Stimulated activated CD4-positive, alpha-beta T cell treated with anti-CD3 and anti-CD28 coated beads, TNF-alpha, amount 100 ng/mL, for 4 hours (primary cell): ENCODE results near the gene GALNS.

Experiments used
- DNase-seq, 3 experiments: peaks; one replicate each; pipeline ENCODE4 v3.0.0-alpha.2; 2020; ENCODE audit warnings: low read depth in 3 of 3

GALNS gene

DNA sequence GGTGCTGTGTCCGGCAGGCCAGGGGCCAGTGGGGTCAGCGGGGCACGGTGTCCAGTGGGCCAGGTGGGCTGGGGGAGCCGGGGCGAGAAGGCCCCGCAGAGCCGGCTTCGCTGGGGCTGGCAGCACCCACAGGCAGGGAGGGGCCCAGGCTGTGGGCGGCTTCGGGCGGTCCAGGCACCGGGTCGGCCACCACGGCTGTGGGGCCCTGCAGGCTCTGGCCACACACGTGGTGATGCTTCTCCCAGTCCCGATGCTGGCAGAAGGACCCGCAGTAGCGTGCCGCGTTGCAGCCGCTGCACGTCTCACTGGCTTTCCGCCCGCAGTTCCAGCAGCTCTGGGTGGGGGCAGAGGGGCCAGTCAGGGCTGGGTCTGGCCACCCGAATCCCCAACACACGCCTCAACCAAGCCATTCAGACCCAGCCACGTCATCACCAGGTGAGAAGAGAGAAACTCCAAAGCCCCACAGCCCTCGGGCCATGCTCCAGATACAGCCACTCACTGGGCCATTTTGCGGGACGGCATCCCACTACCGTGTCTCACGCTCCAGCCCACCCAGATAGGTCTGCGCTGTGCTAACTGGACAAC, 20.3 kb upstream of the GALNS start:
- no peak for DNase-seq

DNA sequence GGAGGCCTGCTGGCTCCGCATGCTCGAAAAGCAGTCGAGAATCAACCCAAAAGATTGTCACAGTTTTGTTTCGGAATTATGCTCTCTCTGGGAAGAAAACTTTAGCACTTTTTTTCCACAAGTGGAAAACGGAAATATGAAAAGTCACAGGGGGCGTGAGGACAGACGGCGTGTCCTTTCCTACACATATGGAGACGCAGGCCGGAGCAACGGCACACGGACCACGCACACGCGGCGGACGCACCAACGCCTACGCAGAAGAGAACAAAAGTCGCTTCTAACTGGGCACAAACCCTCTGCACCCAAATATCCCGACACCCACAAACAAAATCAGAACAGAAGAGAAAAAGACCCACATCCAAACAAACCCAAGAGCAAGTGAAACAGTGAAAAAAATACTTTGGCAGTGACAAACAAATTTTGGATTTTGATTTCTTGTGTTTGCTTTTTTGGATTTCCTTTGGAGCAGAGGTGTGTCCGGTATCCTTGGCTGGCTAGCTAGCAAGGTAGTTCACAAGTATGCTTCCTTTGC, 19.0 kb upstream of the GALNS start:
- no peak for DNase-seq

DNA sequence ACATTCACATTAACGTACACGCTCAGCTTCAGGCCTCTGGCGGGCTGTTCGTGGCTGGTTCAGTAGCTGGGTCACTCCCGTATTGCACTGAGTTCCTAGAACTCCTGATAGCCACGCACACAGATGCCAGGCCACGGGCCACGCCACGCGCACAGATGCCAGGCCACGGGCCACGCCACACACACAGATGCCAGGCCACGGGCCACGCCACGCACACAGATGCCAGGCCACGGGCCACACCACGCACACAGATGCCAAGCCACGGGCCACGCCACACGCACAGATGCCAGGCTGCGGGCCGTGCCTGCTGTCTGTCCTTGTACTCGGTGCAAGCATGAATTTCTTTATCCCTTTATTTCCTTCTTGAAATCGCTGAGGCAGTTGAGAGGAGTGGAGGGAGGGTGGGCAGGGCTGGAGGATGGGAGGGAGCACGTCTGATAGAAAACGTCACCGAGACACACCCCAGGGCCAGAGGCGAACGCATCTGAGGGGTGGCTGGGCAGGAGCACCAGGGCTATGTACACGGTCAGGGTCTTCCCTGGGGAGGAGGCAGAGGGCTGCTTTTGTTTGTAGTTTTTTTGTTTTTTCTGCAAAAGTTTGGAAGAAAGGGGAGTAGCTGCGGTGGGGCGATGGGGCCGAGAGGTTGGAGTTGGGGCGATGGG, 18.3 kb upstream of the GALNS start:
- DNase-seq = no peak

GRCh38 chr16:88872650-88873331, 16.0 kb upstream of the GALNS start:
- no peak for DNase-seq

DNA sequence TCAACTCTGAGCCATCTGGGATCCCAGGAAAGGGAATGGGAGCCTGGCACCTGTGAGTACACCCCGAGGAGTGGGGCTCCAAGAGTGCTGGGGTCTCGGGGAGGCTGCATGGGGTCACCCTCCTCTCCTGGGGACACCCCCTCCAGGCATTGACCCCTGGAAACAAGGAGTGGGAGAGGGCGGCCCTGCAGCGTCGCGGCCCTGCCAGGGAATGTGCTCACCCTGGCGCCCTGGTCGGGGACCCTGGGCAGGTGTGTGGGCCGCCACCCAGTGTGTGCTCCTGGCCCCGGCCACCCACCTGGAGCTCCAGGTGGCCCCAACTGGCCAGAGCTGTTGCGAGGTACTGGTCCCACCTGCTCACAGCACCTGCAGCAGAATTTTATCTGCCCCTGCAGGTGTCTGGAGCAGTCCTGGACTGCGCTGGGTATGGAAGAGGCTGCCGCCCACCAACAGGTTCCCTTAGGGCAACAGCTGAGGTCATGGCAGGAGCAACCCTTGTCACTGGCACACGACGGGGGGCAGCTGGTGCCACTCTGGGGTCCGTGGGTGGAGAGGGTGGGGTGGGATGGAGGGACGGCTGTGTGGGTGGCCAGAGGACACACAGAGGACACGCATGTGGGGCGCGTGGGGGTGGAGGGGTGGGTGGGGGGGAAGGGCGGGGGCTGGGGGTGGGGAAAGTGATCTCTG, 15.1 kb upstream of the GALNS start:
- DNase-seq = no peak

- DNase-seq = no peak
These were observed 14.6 kb upstream of the GALNS start for GRCh38 chr16:88871349-88871702.

DNA sequence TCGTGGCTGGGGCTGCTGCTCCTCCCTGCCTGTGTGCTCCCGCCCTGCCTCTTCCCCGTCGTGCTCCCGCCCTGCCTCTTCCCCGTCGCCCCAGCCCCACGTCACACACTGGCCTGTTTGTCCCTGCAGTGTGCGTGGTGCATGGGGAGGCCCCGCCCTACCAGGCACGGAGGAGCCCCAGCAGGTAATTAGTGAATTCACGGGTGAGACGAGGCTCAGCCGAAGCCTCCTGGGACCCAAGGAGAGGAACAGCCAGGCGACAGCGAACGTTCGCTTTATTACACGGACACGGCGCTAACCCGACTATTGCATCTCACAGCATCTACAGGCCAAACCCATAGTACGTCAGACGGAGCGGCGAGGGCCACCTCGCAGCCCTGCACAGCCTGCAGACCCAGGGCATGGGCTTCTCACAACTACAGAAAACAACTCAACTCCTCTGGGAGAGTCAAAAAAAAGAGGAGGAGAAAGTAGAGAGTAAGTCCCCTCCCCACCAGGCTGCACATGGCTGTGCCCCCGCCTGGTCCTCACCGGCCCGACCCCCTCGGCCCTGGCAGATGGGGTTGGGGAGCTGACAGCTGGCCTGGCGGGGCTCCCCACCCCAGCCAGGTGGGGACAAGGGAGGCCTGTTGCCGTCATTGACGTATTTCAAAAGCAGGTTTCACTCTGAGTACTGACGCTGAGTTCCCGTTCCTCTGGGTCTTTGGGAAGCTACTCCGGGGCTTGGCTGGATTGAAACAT, 14.0 kb upstream of the GALNS start:
- DNase-seq = no peak

DNA sequence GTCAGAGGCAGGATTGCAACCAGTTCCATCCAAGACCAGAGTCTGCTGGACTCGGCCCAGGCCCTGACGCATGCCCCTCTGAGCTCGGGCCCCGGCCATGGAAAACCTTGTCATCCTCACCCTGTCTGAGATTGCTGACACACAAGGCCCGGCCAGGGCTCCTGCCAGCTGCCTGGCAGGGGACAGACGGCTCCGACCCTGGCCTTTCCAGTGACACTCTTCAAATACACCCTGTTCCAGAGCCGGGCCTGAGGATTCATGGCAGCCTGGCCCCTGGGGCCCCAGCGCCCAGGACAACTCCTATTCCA, 12.9 kb upstream of the GALNS start:
- DNase-seq = no peak

- no peak for DNase-seq
These were observed 12.4 kb upstream of the GALNS start for GRCh38 chr16:88868974-88869672.

DNA sequence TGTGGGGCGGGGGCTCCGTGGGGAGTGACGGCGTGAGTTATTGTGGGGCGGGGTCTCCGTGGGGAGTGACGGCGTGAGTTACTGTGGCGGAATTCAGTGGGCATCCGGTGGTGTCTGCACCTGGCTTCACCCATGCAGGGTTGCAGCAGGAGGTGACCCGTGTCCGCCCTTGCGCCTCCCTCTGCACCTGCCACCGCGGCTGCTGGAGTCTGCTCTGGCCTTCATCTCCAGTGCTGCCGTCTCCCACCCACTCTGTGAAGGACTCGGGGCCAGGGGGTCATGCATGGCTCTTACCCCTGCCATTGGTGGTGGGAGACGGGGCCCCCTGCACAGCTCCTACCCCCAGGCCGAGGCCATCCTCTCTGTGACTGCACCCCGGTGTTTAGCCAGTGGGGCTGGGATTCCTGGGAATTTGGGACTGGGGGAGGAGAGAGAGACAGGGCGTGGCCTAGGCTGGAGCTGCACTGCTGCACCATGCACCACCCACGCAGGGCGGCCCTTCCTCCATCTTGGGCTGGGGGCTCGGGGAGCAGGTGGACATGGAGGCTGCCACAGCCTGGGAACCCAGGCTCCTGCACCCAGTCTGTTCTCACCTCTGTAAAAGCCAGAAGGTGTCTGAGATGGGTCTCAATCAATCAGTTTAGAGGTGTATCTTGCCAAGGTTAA, 11.0 kb upstream of the GALNS start:
- no peak for DNase-seq

DNA sequence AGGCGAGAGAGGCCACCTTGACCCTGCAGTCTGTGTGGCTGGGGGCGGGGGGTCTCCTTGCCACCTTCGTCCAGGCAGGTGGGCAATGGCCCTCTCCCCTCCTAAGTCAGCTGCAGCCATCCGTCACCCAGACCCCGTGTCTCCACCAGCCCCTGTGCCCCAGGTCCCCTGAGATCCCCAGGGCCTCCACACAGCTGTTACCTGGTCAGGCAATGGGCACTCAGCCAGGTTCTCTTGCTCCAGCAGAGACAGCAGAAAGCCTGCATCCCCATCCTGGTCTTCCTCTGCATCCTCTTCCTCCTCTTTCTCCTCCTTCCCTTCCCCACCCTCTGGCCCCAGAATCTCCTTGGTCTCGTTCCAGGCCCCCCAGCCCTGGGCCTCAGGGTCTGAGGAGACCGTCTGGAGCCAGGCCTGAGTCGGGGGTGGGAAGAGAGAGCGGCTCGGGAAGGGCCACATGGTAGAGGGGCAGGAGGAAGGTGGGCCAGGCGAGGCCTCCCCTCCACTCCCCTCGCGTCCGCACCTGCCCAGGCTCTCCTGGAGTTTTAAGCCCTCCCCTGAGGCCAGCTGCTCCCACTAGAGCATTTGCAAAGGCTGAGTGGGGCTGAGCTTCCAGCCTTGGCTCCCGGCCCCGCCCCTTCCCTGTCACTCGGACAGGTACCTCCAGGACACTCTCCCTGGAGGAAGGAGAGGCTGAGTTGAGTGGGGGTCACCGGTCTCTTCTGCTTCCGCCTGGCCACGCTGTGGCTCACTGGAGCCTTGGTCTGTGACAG, 9.6 kb upstream of the GALNS start, which contains the start of gene PABPN1L:
TSS of gene PABPN1L (minus strand) at position 510 of the 770 bp plus-strand sequence. CDS start at position 456, 54 bp downstream.
- DNase-seq = no peak

- DNase-seq = no peak
These were observed 9.0 kb upstream of the GALNS start for GRCh38 chr16:88865742-88866141.

DNA sequence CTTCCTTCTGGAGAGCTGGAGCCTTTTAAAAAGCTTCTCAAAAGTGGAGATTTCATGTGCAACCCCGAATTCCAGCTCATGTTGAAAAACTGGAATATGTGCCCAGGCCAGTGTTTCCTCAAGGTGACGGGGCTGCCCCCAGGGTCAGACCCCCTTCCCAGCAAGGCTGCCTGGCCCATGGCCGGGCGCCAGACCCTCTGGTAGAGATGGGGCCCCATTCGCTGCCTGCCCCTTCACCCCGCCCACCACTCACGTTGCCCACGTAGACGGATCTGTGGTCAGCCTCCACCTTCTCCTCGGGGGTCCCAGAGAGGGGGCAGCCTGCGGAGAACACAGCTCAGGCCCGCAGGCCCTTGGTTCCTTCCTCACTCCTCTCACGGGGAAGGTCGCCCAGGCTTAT, 8.6 kb upstream of the GALNS start:
- no peak for DNase-seq

DNA sequence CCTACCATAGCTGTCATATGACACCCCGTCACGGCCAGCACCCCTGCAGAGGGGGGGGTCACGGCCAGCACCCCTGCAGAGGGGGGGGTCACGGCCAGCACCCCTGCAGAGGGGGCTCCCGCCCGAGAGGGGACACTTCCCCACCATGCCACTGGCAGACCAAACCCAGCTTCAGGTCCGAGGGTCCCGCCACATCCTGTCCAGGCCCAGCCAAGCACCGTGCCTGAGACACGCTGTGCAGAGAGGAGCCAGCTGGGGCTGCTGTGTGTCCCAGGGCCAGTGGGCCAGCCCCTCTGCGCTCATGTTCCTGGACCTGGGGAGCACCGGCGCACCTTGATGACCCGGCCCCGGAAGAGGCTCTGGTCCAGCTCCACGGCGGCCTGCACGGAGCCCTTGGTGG, 7.8 kb upstream of the GALNS start:
- no peak for DNase-seq

DNA sequence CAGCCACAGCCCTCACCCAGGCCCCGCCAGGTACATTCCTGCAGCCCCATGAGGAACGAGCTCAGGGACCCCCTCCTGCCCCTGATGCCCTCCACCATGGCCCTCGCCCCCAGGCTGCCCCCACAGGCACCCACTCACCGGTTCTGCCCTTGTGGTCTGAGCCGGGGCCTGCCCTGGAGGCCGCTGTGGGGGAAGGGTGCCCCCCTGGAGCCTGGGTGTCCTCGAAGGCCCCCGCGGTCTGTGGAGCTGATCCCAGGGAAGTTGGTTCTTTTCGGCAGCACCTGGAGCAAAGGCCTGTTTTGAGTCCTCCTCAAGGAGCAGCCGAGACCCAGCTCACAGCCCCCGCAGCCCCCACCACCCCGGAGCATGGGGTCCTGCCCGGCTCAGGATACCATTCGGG, 7.4 kb upstream of the GALNS start:
- DNase-seq = no peak

- DNase-seq = no peak
These were observed 6.7 kb upstream of the GALNS start for GRCh38 chr16:88863426-88863825.

- no peak for DNase-seq
These were observed 6.2 kb upstream of the GALNS start for GRCh38 chr16:88862968-88863367.

DNA sequence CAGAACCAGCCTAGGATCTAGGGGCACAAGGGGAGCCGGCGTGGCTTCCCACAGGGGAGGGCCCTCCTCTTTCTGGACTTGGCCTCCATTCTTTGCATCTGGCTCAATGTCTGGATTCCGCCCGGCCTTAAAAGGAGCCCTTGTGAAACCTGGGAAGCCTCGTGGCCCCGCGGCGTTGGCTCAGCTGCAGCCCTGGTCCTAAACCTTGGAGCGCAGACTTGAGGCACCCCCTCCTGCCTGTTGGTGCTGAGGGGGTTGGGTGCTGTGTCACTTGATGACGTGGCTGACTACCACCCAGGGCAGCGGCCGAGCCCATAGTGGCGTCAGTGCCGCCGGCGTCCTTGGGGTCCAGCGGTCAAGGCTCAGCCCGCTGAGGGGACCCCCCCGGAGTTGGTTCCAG, 4.6 kb upstream of the GALNS start:
- DNase-seq = no peak

DNA sequence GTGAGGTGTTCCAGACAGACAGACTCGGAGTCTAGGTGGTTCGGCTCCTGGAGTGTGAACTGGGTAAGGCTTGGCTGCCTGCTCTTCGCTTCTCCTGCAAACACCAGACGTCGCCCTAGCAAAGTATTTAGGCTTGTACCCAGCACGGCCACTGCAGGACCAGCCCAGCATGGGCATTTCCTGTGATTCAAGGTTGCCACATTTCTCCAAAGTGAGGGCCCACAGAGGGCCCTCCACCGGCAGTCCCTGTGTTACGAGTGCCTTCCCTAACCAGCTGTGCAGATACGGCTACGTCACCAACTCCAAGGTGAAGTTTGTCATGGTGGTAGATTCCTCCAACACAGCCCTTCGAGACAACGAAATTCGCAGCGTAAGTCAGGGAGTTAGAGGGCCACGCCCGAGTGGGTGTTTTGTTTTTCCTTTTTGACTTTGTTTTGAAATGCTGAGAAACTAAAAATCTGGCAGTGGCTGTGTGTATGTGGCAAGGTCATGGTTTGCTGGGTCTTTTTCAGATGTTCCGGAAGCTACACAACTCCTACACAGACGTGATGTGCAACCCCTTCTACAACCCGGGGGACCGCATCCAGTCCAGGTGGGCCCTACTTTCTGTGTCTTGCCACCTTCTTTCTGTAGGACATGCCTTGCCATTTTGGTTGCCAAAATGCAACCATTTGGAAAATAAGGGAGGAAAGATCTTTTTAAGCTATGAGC, 2.8 kb upstream of the GALNS start:
- no peak for DNase-seq
